ENCODE measurements around the gene NLRP1. TPM values are rescaled to one million over a fixed set of nuclear protein-coding genes. Genes with fewer than 3 reads are reported as not detected.
A peak's percentile ranks its signal among the peaks of the same experiment; 100 is the strongest.

The NLRP1 gene
- total and polyA plus RNA-seq, 7 donors: 2.7 to 5.7 (median 3.4) TPM

GRCh38 chr17:5592382-5592781 is 8.1 kb upstream of the NLRP1 start:
- H3K27me3 ChIP-seq (ENCODE audit: insufficient read depth in 3 of 3, low read length in 2 of 3): peaks cover 0 to 36% (median 2%) of the 10 kb centered on the region in 3 donors
- H3K4me1 ChIP-seq: no peaks in the 10 kb centered on the region
- H3K4me3 ChIP-seq: no peak overlapping the region
- peak in 2 of 4 donors; percentile 44 to 71 for ATAC-seq
- no peaks in the 10 kb centered on the region for H3K9me3 ChIP-seq
- peak; percentile 66 for TF ChIP-seq CTCF (IDR thresholded peaks at IDR 0.05)
- H3K27ac ChIP-seq: no peak overlapping the region
- H3K36me3 ChIP-seq (ENCODE audit: insufficient read depth in 1 of 2, low read depth in 1 of 2): no peaks in the 10 kb centered on the region
- DNase-seq: no peak
- 9 to 17% (median 13%) methylated on average over 7 of the region's 7 CpGs for WGBS, 3 donors
- intact Hi-C loops (cut with DNase I): loop anchor here in 1 of 2 donors (10.0 kb wide), 1 partner anchor 452 kb away; no protein-coding TSS in a partner anchor

DNA sequence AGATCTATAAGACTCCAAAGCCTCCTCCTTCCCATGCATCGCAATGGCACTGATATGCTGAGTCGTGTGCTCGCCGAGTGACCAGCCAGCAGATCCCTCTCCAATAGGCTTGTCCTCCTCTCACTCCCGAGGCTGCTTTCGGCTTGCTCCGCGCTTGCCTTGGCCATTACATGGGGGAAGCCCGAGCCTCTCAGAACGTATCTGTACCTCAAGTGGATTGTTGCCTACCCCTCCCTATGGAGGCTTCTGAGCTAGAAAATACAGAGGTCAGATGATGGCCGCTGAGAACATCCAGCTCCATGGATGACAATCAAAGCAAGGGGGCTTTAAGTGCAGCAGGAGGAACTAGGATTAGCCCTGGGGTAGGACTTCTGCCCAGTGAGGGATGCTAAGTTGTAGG is 7.7 kb upstream of the NLRP1 start:
- no peak for ATAC-seq
- Histone ChIP-seq H3K36me3 (ENCODE audit: insufficient read depth in 1 of 2, low read depth in 1 of 2) (no peaks in the 10 kb centered on the region), H3K27ac (no peak overlapping the region), H3K4me3 (no peak overlapping the region), H3K9me3 (no peaks in the 10 kb centered on the region), H3K27me3 (ENCODE audit: insufficient read depth in 3 of 3, low read length in 2 of 3) (peaks cover 0 to 31% (median 2%) of the 10 kb centered on the region in 3 donors), H3K4me1 (no peaks in the 10 kb centered on the region)
- WGBS, 3 donors: 62 to 64% (median 63%) methylated on average over 11 of the region's 11 CpGs
- no peak for DNase-seq
- intact Hi-C loops (cut with DNase I): loop anchor here in 1 of 2 donors (10.0 kb wide), 1 partner anchor 453 kb away; no protein-coding TSS in a partner anchor
- no peak for TF ChIP-seq CTCF (IDR thresholded peaks at IDR 0.05)

DNA sequence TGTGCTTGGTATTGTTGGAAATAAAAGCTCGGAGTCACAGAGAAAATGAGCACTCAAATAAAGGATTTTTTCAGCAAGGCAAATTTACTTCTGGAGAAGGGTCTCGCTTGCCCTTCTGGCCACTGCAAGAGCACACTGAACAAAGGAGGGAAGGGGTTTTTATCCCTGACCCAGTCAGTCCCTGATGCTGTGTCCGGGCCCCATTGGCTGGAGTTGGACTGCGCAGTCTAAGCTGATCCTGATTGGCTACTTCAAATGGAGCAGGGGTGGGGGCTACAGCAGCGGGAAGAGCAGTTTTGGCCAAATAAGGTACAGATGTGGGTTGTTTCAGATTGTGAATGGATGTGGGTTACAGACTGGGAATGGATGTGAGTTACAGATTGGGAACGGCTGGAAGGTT is 4.3 kb upstream of the NLRP1 start:
- WGBS, 3 donors: 88 to 93% (median 92%) methylated on average over 6 of the region's 6 CpGs
- H3K9me3 ChIP-seq: no peaks in the 10 kb centered on the region
- DNase-seq: no peak
- peaks cover 21% of the 10 kb centered on the region for H3K4me1 ChIP-seq
- no peaks in the 10 kb centered on the region for H3K36me3 ChIP-seq (ENCODE audit: insufficient read depth in 1 of 2, low read depth in 1 of 2)
- ATAC-seq: no peak
- no peak for TF ChIP-seq CTCF (IDR thresholded peaks at IDR 0.05)
- no peak overlapping the region for H3K27ac ChIP-seq
- peaks cover 0 to under 1% (median 0%) of the 10 kb centered on the region in 3 donors for H3K27me3 ChIP-seq (ENCODE audit: insufficient read depth in 3 of 3, low read length in 2 of 3)
- intact Hi-C loops (cut with DNase I): loop anchor here in 1 of 2 donors (5.0 kb wide), 2 partner anchors 119 to 849 kb away; partner anchors contain the start of gene AIPL1
- no peak overlapping the region for H3K4me3 ChIP-seq

DNA sequence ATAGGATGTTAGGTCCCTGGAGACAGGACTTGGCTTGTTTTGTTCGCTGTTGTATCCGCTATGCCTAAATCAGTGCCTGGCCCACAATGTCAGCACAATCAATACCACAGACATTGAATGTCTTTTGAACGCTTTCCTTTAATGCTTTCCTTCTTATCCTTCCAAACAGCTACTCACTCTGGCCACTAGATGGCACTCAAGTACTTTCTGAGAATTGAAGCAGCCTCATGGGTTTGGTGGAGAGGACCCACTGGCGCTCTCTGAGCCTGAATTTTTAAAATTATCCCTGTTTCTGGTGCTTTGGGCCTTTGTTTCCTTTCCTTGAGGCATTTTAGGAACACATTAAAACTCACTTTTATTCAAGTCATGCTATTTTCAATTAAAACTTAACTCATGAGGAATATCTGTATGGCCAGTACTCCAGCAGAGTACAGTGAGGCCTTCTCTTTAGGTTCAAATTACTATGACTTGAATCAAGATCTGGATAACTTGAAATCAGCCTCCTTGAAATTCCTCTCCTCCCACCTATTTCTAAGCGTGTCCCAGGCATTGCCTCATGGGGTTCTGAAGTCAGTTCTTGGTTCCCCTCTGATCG is 3.2 kb upstream of the NLRP1 start:
- intact Hi-C loops (cut with DNase I): loop anchor here (1.0 to 5.0 kb wide), 5 partner anchors 120 to 850 kb away; partner anchors contain the start of gene AIPL1 (in 1 of the 2)
- Histone ChIP-seq H3K27me3 (ENCODE audit: insufficient read depth in 3 of 3, low read length in 2 of 3) (no peaks in the 10 kb centered on the region), H3K4me1 (peaks cover 21% of the 10 kb centered on the region), H3K36me3 (ENCODE audit: insufficient read depth in 1 of 2, low read depth in 1 of 2) (no peaks in the 10 kb centered on the region), H3K27ac (no peak overlapping the region), H3K9me3 (no peaks in the 10 kb centered on the region), H3K4me3 (no peak overlapping the region)
- TF ChIP-seq CTCF (IDR thresholded peaks at IDR 0.05): peak; percentile 96
- no peak for DNase-seq
- WGBS, 3 donors: 32 to 34% (median 33%) methylated on average over 6 of the region's 6 CpGs
- ATAC-seq: peak; percentile 53 to 72 (median 60)

Measured in psoas muscle (tissue), 8 donors.